HepG2 (cell line): ENCODE data around the gene ARFGAP2. TPM values are rescaled to one million over a fixed set of nuclear protein-coding genes. Genes with fewer than 3 reads are reported as not detected.

Experiments
- ARNT2 ChIP-seq: sonication (generic); formaldehyde crosslinking; IDR thresholded peaks from 2 replicates; pipeline ENCODE4 v1.8.0; 2022; ENCODE audit warnings: mild to moderate bottlenecking, low read depth, missing genetic modification reagents, moderate library complexity
- FLYWCH1 ChIP-seq: sonication (generic); formaldehyde crosslinking; IDR thresholded peaks from 2 replicates; pipeline ENCODE4 v1.8.1; 2023; ENCODE audit warnings: mild to moderate bottlenecking, missing genetic modification reagents
- FOXK2 ChIP-seq: fragments of 450-650 bp; IDR thresholded peaks from 2 replicates; pipeline ENCODE4 v1.6.1; 2016
- MTERF4 ChIP-seq: sonication (generic); formaldehyde crosslinking; IDR thresholded peaks from 2 replicates; pipeline ENCODE4 v1.8.0; 2023; ENCODE audit warnings: mild to moderate bottlenecking, missing genetic modification reagents
- POLR2AphosphoS5 ChIP-seq: IDR thresholded peaks from 2 replicates; pipeline ENCODE4 v1.6.1; 2012; ENCODE audit warnings: low read depth, low read length
- PRPF4 ChIP-seq: fragments of 200-400 bp; formaldehyde crosslinking; IDR thresholded peaks from 2 replicates; pipeline ENCODE4 v1.6.1; 2016; ENCODE audit warnings: low read length, low read depth; ENCODE audit not compliant: poor library complexity, severe bottlenecking
- RNF219 ChIP-seq: sonication (generic); formaldehyde crosslinking; IDR thresholded peaks from 2 replicates; pipeline ENCODE4 v1.5.0; 2020; ENCODE audit warnings: mild to moderate bottlenecking, missing genetic modification reagents
- SPEN ChIP-seq: sonication (generic); formaldehyde crosslinking; IDR thresholded peaks from 2 replicates; pipeline ENCODE4 v1.5.1; 2020; ENCODE audit warnings: low read depth, mild to moderate bottlenecking, missing genetic modification reagents
- SSRP1 ChIP-seq: IDR thresholded peaks from 2 replicates; pipeline ENCODE4 v1.6.1; 2016; ENCODE audit warnings: control low read depth
- TAF15 ChIP-seq: fragments of 200-400 bp; formaldehyde crosslinking; IDR thresholded peaks from one replicate; pipeline ENCODE4 v1.6.1; 2018; ENCODE audit warnings: mild to moderate bottlenecking, low read depth, low read length; ENCODE audit not compliant: poor library complexity, severe bottlenecking
- THYN1 ChIP-seq: sonication (generic); formaldehyde crosslinking; IDR thresholded peaks from 2 replicates; pipeline ENCODE4 v1.8.1; 2023; ENCODE audit warnings: low read depth, mild to moderate bottlenecking, moderate library complexity, missing genetic modification reagents, borderline replicate concordance
- ZFP36 ChIP-seq: fragments of 150-350 bp; IDR thresholded peaks from 2 replicates; pipeline ENCODE4 v1.6.1; 2018; ENCODE audit warnings: borderline replicate concordance, low read length, low read depth; ENCODE audit not compliant: partially characterized antibody
- ZMYM2 ChIP-seq: sonication (generic); formaldehyde crosslinking; IDR thresholded peaks from 2 replicates; pipeline ENCODE4 v1.8.0; 2022; ENCODE audit warnings: mild to moderate bottlenecking, missing genetic modification reagents
- ZNF101 ChIP-seq: sonication (generic); formaldehyde crosslinking; IDR thresholded peaks from 2 replicates; pipeline ENCODE4 v1.4.0; 2020; ENCODE audit warnings: mild to moderate bottlenecking, low read depth, missing genetic modification reagents, borderline replicate concordance
- ZNF17 ChIP-seq: sonication (generic); formaldehyde crosslinking; IDR thresholded peaks from 2 replicates; pipeline ENCODE4 v1.5.0; 2020; ENCODE audit warnings: mild to moderate bottlenecking, missing genetic modification reagents
- ZNF224 ChIP-seq: sonication (generic); formaldehyde crosslinking; IDR thresholded peaks from 2 replicates; pipeline ENCODE4 v1.5.0; 2020; ENCODE audit warnings: mild to moderate bottlenecking, missing genetic modification reagents
- ZNF318 ChIP-seq: sonication (generic); formaldehyde crosslinking; IDR thresholded peaks from 2 replicates; pipeline ENCODE4 v1.4.0; 2020; ENCODE audit warnings: mild to moderate bottlenecking, missing genetic modification reagents
- ZNF552 ChIP-seq: sonication (generic); formaldehyde crosslinking; IDR thresholded peaks from 2 replicates; pipeline ENCODE4 v1.9.0; 2022; ENCODE audit warnings: missing genetic modification reagents, mild to moderate bottlenecking, borderline replicate concordance
- polyA plus RNA-seq, 8 experiments: library from polyadenylated mRNA; depleted of rRNA in 3 of 8; stranded (reverse) in 7 of 8; unstranded in 1 of 8; fragments of >200 nt; fragmentation: Illumina TruSeq in 4 of 8; extraction: Trizol in 4 of 8; gene quantifications; 2 replicates each; pipeline versions ENCODE4 v1.2.1 to v1.2.3, GENCODE V29; 2011 to 2016; ENCODE audit warnings: low read depth in 4 of 8, missing spikeins in 1 of 8, mixed read lengths in 1 of 8; ENCODE audit not compliant: insufficient read depth in 1 of 8
- total RNA-seq, 5 experiments: library from RNA; depleted of rRNA; stranded (reverse); fragments of >200 nt; fragmentation: Illumina TruSeq; extraction: Trizol; gene quantifications; 2 replicates each; pipeline ENCODE4 v1.2.3, GENCODE V29; 2016; ENCODE audit warnings: low read depth in 1 of 5

Gene ARFGAP2
- total and polyA plus RNA-seq, 2 of the 13 experiments (the other 11 are each of a cell fraction or from before 2014, with no cell fraction given): 32.3 to 75.3 TPM

- no peak for TF ChIP-seq MTERF4 (CRISPR knock-in tag)
- no peak for TF ChIP-seq FOXK2
- peak; percentile 83 for TF ChIP-seq SPEN (CRISPR knock-in tag)
- no peak for TF ChIP-seq ARNT2 (CRISPR knock-in tag)
- peak; percentile 98 for TF ChIP-seq TAF15
- TF ChIP-seq ZNF318 (CRISPR knock-in tag): 0 out of 2 replicates have a peak, but pooled peaks have one; percentile 16
- TF ChIP-seq ZMYM2 (CRISPR knock-in tag): no peak
- no peak for TF ChIP-seq FLYWCH1 (CRISPR knock-in tag)
- no peak for TF ChIP-seq THYN1 (CRISPR knock-in tag)
- no peak; the same call in 1 of the 2 replicates for TF ChIP-seq ZNF224
- no peak; the same call in 1 of the 2 replicates for TF ChIP-seq ZNF101 (CRISPR knock-in tag)
- TF ChIP-seq SSRP1 (CRISPR knock-in tag): no peak
- TF ChIP-seq ZFP36: no peak
- TF ChIP-seq RNF219 (CRISPR knock-in tag): no peak
- TF ChIP-seq PRPF4: no peak
- TF ChIP-seq ZNF17 (CRISPR knock-in tag): no peak
- no peak; the same call in 1 of the 2 replicates for TF ChIP-seq ZNF552 (CRISPR knock-in tag)
- peak; percentile 60 for TF ChIP-seq POLR2AphosphoS5
Observed at GRCh38 chr11:47176328-47177228, at the start of gene ARFGAP2 (continued).
